K562 (cell line): ENCODE results near the gene SEPHS1. TPM values are rescaled to one million over a fixed set of nuclear protein-coding genes. Genes with fewer than 3 reads are reported as not detected.
A peak's percentile ranks its signal among the peaks of the same experiment; 100 is the strongest.

Experiments used
- ARID2 ChIP-seq: fragments of 450-650 bp; IDR thresholded peaks from 2 replicates; pipeline ENCODE4 v1.6.1; 2017; ENCODE audit warnings: antibody characterized with exemption, mild to moderate bottlenecking
- ATF3 ChIP-seq, 2 experiments: fragments of 450-650 bp in 1 of 2; sonication (generic) in 1 of 2; formaldehyde crosslinking in 1 of 2; IDR thresholded peaks in 1 of 2; conservative IDR thresholded peaks in 1 of 2; 2 replicates each; pipeline versions ENCODE4 v1.6.1 to v1.8.1; 2016 to 2023; ENCODE audit warnings: mild to moderate bottlenecking in 2 of 2, moderate library complexity in 2 of 2, inconsistent platforms in 1 of 2, missing genetic modification reagents in 1 of 2
- FOS ChIP-seq: IDR thresholded peaks from 3 replicates; pipeline ENCODE4 v1.6.1; 2011; ENCODE audit not compliant: insufficient read length; ENCODE audit errors: extremely low read depth
- HIVEP1 ChIP-seq: fragments of 250-450 bp; sonication (Bioruptor Pico); IDR thresholded peaks from 2 replicates; pipeline ENCODE4 v1.4.0; 2020; ENCODE audit warnings: mild to moderate bottlenecking
- HOMEZ ChIP-seq: fragments of 250-450 bp; sonication (Bioruptor Pico); IDR thresholded peaks from 2 replicates; pipeline ENCODE4 v1.4.0; 2020; ENCODE audit warnings: mild to moderate bottlenecking, moderate library complexity
- MBD2 ChIP-seq: sonication (generic); IDR thresholded peaks from 2 replicates; pipeline ENCODE4 v1.6.1; 2016; ENCODE audit warnings: low read depth, borderline replicate concordance
- NCOR1 ChIP-seq: fragments of 450-650 bp; IDR thresholded peaks from 2 replicates; pipeline ENCODE4 v1.6.1; 2016; ENCODE audit warnings: mild to moderate bottlenecking, moderate library complexity
- NONO ChIP-seq, 2 experiments: fragments of 200-400 bp in 1 of 2; fragments of 450-650 bp in 1 of 2; formaldehyde crosslinking in 1 of 2; IDR thresholded peaks; 2 replicates each; pipeline ENCODE4 v1.6.1; 2017; ENCODE audit warnings: low read depth in 2 of 2, mild to moderate bottlenecking in 2 of 2, moderate library complexity in 2 of 2, low read length in 1 of 2
- TFE3 ChIP-seq: fragments of 450-650 bp; formaldehyde crosslinking; IDR thresholded peaks from 2 replicates; pipeline ENCODE4 v1.4.0; 2020; ENCODE audit warnings: mild to moderate bottlenecking, mixed read lengths
- USF2 ChIP-seq: sonication (generic); formaldehyde crosslinking; IDR thresholded peaks from 2 replicates; pipeline ENCODE4 v1.5.0; 2020; ENCODE audit warnings: missing genetic modification reagents
- ZBTB34 ChIP-seq: fragments of 250-450 bp; sonication (Bioruptor Pico); IDR thresholded peaks from 2 replicates; pipeline ENCODE4 v1.8.0; 2021; ENCODE audit warnings: mild to moderate bottlenecking, moderate library complexity
- ZNF232 ChIP-seq: sonication (generic); formaldehyde crosslinking; IDR thresholded peaks from 2 replicates; pipeline ENCODE4 v1.8.0; 2022; ENCODE audit warnings: mild to moderate bottlenecking, missing genetic modification reagents
- ZNF398 ChIP-seq: fragments of 250-450 bp; sonication (Bioruptor Pico); IDR thresholded peaks from 2 replicates; pipeline ENCODE4 v1.8.0; 2021; ENCODE audit warnings: moderate library complexity, mild to moderate bottlenecking, inconsistent platforms
- ZNF639 ChIP-seq, 2 experiments: fragments of 200-800 bp in 1 of 2; sonication (Bioruptor generic) in 1 of 2; sonication (generic) in 1 of 2; formaldehyde crosslinking in 1 of 2; IDR thresholded peaks in 1 of 2; conservative IDR thresholded peaks in 1 of 2; 2 replicates each; pipeline versions ENCODE4 v1.5.0 to v1.6.1; 2016 to 2020; ENCODE audit warnings: missing compliant biosample characterization in 1 of 2, missing genetic modification characterization in 1 of 2, missing genetic modification reagents in 1 of 2
- ZNF830 ChIP-seq: fragments of 250-450 bp; sonication (Bioruptor Pico); IDR thresholded peaks from 2 replicates; pipeline ENCODE4 v1.5.0; 2021; ENCODE audit warnings: mild to moderate bottlenecking
- polyA plus RNA-seq, 8 experiments: library from polyadenylated mRNA; depleted of rRNA in 4 of 8; stranded (reverse) in 5 of 8; unstranded in 3 of 8; fragments of >200 nt; fragmentation: Nextera tagmentation in 2 of 8; fragmentation: Illumina TruSeq in 1 of 8; extraction: Ambion mirVana in 2 of 8; extraction: Trizol in 1 of 8; gene quantifications; 2 replicates each; pipeline versions ENCODE4 v1.2.1 to v1.2.3, GENCODE V29; 2011 to 2014; ENCODE audit warnings: inconsistent platforms in 1 of 8, missing spikeins in 1 of 8
- total RNA-seq, 7 experiments: library from RNA; depleted of rRNA in 6 of 7; stranded (reverse); fragments of >200 nt in 6 of 7; fragmentation: Illumina TruSeq in 2 of 7; extraction: Trizol in 2 of 7; gene quantifications; 2 replicates each; pipeline versions ENCODE4 v1.2.1 to v1.2.3, GENCODE V29; 2011 to 2021; ENCODE audit warnings: low replicate concordance in 1 of 7

The SEPHS1 gene
- total and polyA plus RNA-seq, 9 of the 15 experiments (the other 6 are each of a cell fraction or from before 2014, with no cell fraction given): 14.7 to 82.8 (median 41.8) TPM

GRCh38 chr10:13299437-13300287 lies 48.4 kb downstream of the SEPHS1 start, which contains the start of gene PHYH (continued):
- no peak for TF ChIP-seq ATF3 (IDR thresholded peaks at IDR 0.05)
- no peak for TF ChIP-seq ATF3 (CRISPR knock-in tag; conservative IDR thresholded peaks at IDR 0.05)
- TF ChIP-seq HOMEZ (CRISPR knock-in tag): no peak
- peak; percentile 14 to 55; a peak in 2 of 4 replicates for TF ChIP-seq NONO (IDR thresholded peaks at IDR 0.05; ENCODE audit: low read depth in 2 of 2, low read length in 1 of 2)
- TF ChIP-seq MBD2: peak; percentile 53; the same call in 1 of the 2 replicates
- TF ChIP-seq ZBTB34 (CRISPR knock-in tag): no peak
- TF ChIP-seq ARID2: no peak
- TF ChIP-seq ZNF830 (CRISPR knock-in tag): no peak
- peak in 1 of 2 experiments; percentile 80; a peak in 2 of 4 replicates for TF ChIP-seq ZNF639 (CRISPR knock-in tag; conservative IDR thresholded peaks at IDR 0.05 in 1 of 2, IDR thresholded peaks at IDR 0.05 in 1 of 2)
- peak; percentile 66; the same call in 1 of the 2 replicates for TF ChIP-seq HIVEP1 (CRISPR knock-in tag)
- no peak for TF ChIP-seq FOS
- TF ChIP-seq ZNF232 (CRISPR knock-in tag): no peak
- peak; percentile 26; the same call in 1 of the 2 replicates for TF ChIP-seq TFE3 (CRISPR knock-in tag)
- peak; percentile 58; the same call in 1 of the 2 replicates for TF ChIP-seq USF2 (CRISPR knock-in tag)
- no peak for TF ChIP-seq ZNF398 (CRISPR knock-in tag)
- no peak for TF ChIP-seq NCOR1
